MCF 10A (cell line): ENCODE data around the gene CTNNA2. TPM values are rescaled to one million over a fixed set of nuclear protein-coding genes. Genes with fewer than 3 reads are reported as not detected.

Experiments used
- BruUV-seq: library from RNA; stranded (reverse); fragments of 400-500 nt; replicated peaks from 2 replicates; lab custom pipeline; 2021; lab: Mats Ljungman, UMichigan
- CTCF ChIA-PET: fragments of 300-600 bp; sonication (Branson Sonifier 250); formaldehyde crosslinking; extraction: SDS; loops from one replicate; lab custom pipeline; 2021; ENCODE audit warnings: antibody characterized with exemption, inconsistent platforms; lab: Yijun Ruan, JAX
- POLR2A ChIA-PET: fragments of 300-600, 350-650 bp; sonication (Branson Sonifier 250); formaldehyde crosslinking; extraction: SDS; loops from one replicate; lab custom pipeline; 2020; ENCODE audit warnings: antibody characterized with exemption, inconsistent platforms; lab: Yijun Ruan, JAX
- DNase-seq: peaks from one replicate; pipeline ENCODE4 v3.0.0-alpha.2; 2018; ENCODE audit not compliant: unreplicated experiment
- H3K27ac Mint-ChIP-seq: one replicate; pipeline ENCODE4 v1.8.0; 2022; ENCODE audit warnings: mild to moderate bottlenecking, low read depth, mixed read lengths; ENCODE audit not compliant: unreplicated experiment
- H3K27me3 Mint-ChIP-seq: one replicate; pipeline ENCODE4 v1.8.0; 2022; ENCODE audit warnings: mixed read lengths; ENCODE audit not compliant: insufficient read depth, unreplicated experiment
- H3K36me3 Mint-ChIP-seq: one replicate; pipeline ENCODE4 v1.8.0; 2022; ENCODE audit warnings: mild to moderate bottlenecking, moderate library complexity, mixed read lengths; ENCODE audit not compliant: insufficient read depth, unreplicated experiment
- H3K4me1 Mint-ChIP-seq: one replicate; pipeline ENCODE4 v1.8.0; 2022; ENCODE audit warnings: mixed read lengths; ENCODE audit not compliant: insufficient read depth, unreplicated experiment
- H3K4me3 Mint-ChIP-seq: one replicate; pipeline ENCODE4 v1.8.0; 2022; ENCODE audit warnings: mild to moderate bottlenecking, moderate library complexity, mixed read lengths; ENCODE audit not compliant: unreplicated experiment
- H3K9me3 Mint-ChIP-seq: one replicate; pipeline ENCODE4 v1.8.0; 2022; ENCODE audit warnings: mixed read lengths; ENCODE audit not compliant: unreplicated experiment
- intact Hi-C: fragments of 100-400 bp; cut with micrococcal nuclease; formaldehyde crosslinking; loops from 2 replicates; pipeline ENCODE4 v1.14.1; 2022
- total RNA-seq: library from RNA; stranded (reverse); gene quantifications from 2 replicates; pipeline ENCODE4 v1.2.3, GENCODE V29; 2022
- TF ChIP-seq, protein P1 (sequence below): fragments of 200-600 bp; IDR thresholded peaks from one replicate; pipeline ENCODE4 v1.8.0; 2022; ENCODE audit warnings: antibody characterized with exemption, mild to moderate bottlenecking; ENCODE audit not compliant: unreplicated experiment

Gene CTNNA2
- total RNA-seq, 1 experiment from 2014 or later: not detected

- H3K36me3 Mint-ChIP-seq: no peaks in the 10 kb centered on the region
- peaks cover 38% of the 10 kb centered on the region for H3K27me3 Mint-ChIP-seq
- TF ChIP-seq, protein P1, sequence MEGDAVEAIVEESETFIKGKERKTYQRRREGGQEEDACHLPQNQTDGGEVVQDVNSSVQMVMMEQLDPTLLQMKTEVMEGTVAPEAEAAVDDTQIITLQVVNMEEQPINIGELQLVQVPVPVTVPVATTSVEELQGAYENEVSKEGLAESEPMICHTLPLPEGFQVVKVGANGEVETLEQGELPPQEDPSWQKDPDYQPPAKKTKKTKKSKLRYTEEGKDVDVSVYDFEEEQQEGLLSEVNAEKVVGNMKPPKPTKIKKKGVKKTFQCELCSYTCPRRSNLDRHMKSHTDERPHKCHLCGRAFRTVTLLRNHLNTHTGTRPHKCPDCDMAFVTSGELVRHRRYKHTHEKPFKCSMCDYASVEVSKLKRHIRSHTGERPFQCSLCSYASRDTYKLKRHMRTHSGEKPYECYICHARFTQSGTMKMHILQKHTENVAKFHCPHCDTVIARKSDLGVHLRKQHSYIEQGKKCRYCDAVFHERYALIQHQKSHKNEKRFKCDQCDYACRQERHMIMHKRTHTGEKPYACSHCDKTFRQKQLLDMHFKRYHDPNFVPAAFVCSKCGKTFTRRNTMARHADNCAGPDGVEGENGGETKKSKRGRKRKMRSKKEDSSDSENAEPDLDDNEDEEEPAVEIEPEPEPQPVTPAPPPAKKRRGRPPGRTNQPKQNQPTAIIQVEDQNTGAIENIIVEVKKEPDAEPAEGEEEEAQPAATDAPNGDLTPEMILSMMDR: no peak
- DNase-seq: no peak
- CTCF ChIA-PET: interaction anchor here (0.6 to 0.8 kb wide), 2 partner anchors 160 to 361 kb away, joined by 3 to 5 read pairs; no protein-coding TSS in a partner anchor
- POLR2A ChIA-PET: no interaction called here
- intact Hi-C loops: loop anchor here (5.0 kb wide), 1 partner anchor 45 kb away; no protein-coding TSS in a partner anchor
- no peak overlapping the region for H3K4me3 Mint-ChIP-seq
- H3K27ac Mint-ChIP-seq: no peak overlapping the region
- H3K9me3 Mint-ChIP-seq: peaks cover 7% of the 10 kb centered on the region
- no TSS peak for BruUV-seq
- peaks cover 7% of the 10 kb centered on the region for H3K4me1 Mint-ChIP-seq
These were observed 379.3 kb downstream of the CTNNA2 start for GRCh38 chr2:79892123-79892522.

DNA sequence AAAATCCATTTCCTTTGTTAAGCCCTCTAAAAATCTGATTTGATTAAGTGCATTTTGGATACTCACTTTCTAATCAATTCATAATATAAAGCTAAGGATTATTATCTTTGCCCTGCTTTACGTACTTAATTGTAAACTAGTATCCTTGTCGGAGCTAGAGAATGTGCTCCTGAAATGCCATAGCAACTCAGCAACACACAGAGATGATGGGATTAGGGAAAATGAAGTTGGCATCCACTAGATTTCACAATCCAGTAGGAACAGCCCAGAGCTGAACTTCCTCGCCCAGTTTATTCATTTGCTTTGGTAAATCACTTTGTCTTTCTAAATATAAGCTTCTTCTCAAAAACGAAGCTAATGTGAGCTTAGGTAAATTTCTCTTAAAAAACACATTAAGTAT, 386.3 kb downstream of the CTNNA2 start:
- BruUV-seq: no TSS peak
- Mint-ChIP-seq H3K9me3 (peaks cover 7% of the 10 kb centered on the region), H3K4me1 (peaks cover 14% of the 10 kb centered on the region), H3K36me3 (no peaks in the 10 kb centered on the region), H3K4me3 (no peak overlapping the region), H3K27me3 (peaks cover 19% of the 10 kb centered on the region), H3K27ac (no peak overlapping the region)
- ChIA-PET POLR2A (no interaction called here), CTCF (interaction anchor here (0.6 to 1.7 kb wide), 4 partner anchors 9 to 1357 kb away, joined by 3 to 14 read pairs (median 4); no protein-coding TSS in a partner anchor)
- TF ChIP-seq, protein P1: no peak
- intact Hi-C loops: no loop called here
- DNase-seq: no peak

GRCh38 chr2:79901161-79901560, 388.3 kb downstream of the CTNNA2 start:
- H3K36me3 Mint-ChIP-seq: no peaks in the 10 kb centered on the region
- H3K4me3 Mint-ChIP-seq: no peak overlapping the region
- ChIA-PET POLR2A (interaction anchor here (0.5 to 1.0 kb wide), 3 partner anchors 374 to 1189 kb away, joined by 3 read pairs; no protein-coding TSS in a partner anchor), CTCF (interaction anchor here (0.6 to 1.0 kb wide), 3 partner anchors 13 to 157 kb away, joined by 3 to 4 read pairs (median 3); no protein-coding TSS in a partner anchor)
- peaks cover 10% of the 10 kb centered on the region for H3K27me3 Mint-ChIP-seq
- no peak overlapping the region for H3K27ac Mint-ChIP-seq
- H3K9me3 Mint-ChIP-seq: peaks cover 7% of the 10 kb centered on the region
- peaks cover 14% of the 10 kb centered on the region for H3K4me1 Mint-ChIP-seq
- BruUV-seq: no TSS peak
- intact Hi-C loops: no loop called here
- no peak for DNase-seq
- TF ChIP-seq, protein P1: no peak

- DNase-seq: peak; percentile 58
- BruUV-seq: no TSS peak
- Mint-ChIP-seq H3K27ac (no peak overlapping the region), H3K27me3 (peaks cover 8% of the 10 kb centered on the region), H3K9me3 (no peaks in the 10 kb centered on the region), H3K4me1 (peaks cover 14% of the 10 kb centered on the region), H3K36me3 (no peaks in the 10 kb centered on the region), H3K4me3 (no peak overlapping the region)
- ChIA-PET POLR2A (no interaction called here), CTCF (interaction anchor here (0.6 to 0.7 kb wide), 4 partner anchors 29 to 571 kb away, joined by 3 to 4 read pairs (median 4); no protein-coding TSS in a partner anchor)
- TF ChIP-seq, protein P1: no peak
- intact Hi-C loops: no loop called here
These were observed 390.6 kb downstream of the CTNNA2 start for GRCh38 chr2:79903222-79904000.
